ENCODE results near the gene MICOS13. TPM values are rescaled to one million over a fixed set of nuclear protein-coding genes. Genes with fewer than 3 reads are reported as not detected.
A peak's percentile ranks its signal among the peaks of the same experiment; 100 is the strongest.

The MICOS13 gene
- total RNA-seq, 1 donor = 21.0 TPM

DNA sequence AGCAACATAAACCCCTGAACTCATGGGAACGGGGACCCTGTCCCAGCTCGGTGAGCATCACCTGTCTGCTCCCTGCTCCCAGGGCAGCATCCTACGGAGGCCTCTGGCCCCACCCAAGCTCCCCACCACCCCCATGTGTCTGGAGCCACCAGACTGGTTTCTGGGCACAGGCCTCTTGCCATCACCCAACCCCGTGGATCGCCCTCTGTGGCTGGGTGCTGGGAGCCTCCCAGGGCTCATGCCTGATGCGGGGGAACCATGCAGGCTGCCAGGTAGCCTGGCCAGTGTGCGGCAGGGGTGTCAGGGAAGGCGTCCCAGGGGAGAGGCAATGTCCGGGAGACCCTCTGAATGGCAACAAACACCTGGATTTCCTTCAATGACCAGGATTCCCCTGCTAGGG lies 2.7 kb downstream of the MICOS13 start:
- no peaks in the 10 kb centered on the region for H3K27me3 ChIP-seq (ENCODE audit: insufficient read depth, low read length)
- DNase-seq (ENCODE audit: insufficient read length, low spot score, missing footprints) = peak; percentile 68
- no peaks in the 10 kb centered on the region for H3K9me3 ChIP-seq (ENCODE audit: low read depth, low read length)
- no peak overlapping the region for H2AFZ ChIP-seq (ENCODE audit: low read length)
- H3K27ac ChIP-seq (ENCODE audit: low read depth, low read length) = no peak overlapping the region
- TF ChIP-seq, protein P1, sequence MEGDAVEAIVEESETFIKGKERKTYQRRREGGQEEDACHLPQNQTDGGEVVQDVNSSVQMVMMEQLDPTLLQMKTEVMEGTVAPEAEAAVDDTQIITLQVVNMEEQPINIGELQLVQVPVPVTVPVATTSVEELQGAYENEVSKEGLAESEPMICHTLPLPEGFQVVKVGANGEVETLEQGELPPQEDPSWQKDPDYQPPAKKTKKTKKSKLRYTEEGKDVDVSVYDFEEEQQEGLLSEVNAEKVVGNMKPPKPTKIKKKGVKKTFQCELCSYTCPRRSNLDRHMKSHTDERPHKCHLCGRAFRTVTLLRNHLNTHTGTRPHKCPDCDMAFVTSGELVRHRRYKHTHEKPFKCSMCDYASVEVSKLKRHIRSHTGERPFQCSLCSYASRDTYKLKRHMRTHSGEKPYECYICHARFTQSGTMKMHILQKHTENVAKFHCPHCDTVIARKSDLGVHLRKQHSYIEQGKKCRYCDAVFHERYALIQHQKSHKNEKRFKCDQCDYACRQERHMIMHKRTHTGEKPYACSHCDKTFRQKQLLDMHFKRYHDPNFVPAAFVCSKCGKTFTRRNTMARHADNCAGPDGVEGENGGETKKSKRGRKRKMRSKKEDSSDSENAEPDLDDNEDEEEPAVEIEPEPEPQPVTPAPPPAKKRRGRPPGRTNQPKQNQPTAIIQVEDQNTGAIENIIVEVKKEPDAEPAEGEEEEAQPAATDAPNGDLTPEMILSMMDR (IDR thresholded peaks at IDR 0.05; ENCODE audit: extremely low read depth, low read depth, low read length) = no peak
- H3K79me2 ChIP-seq (ENCODE audit: insufficient read depth, low read length) = peaks cover 12% of the 10 kb centered on the region
- no peak overlapping the region for H3K4me3 ChIP-seq (ENCODE audit: insufficient read depth, low read length)
- no peak overlapping the region for H3K4me2 ChIP-seq (ENCODE audit: insufficient read depth, low read length)
- no peaks in the 10 kb centered on the region for H3K36me3 ChIP-seq (ENCODE audit: insufficient read depth, low read length)
- peaks cover 12% of the 10 kb centered on the region for H3K4me1 ChIP-seq (ENCODE audit: insufficient read depth, low read length)
- no peaks in the 10 kb centered on the region for H4K20me1 ChIP-seq (ENCODE audit: insufficient read depth, low read length)

DNA sequence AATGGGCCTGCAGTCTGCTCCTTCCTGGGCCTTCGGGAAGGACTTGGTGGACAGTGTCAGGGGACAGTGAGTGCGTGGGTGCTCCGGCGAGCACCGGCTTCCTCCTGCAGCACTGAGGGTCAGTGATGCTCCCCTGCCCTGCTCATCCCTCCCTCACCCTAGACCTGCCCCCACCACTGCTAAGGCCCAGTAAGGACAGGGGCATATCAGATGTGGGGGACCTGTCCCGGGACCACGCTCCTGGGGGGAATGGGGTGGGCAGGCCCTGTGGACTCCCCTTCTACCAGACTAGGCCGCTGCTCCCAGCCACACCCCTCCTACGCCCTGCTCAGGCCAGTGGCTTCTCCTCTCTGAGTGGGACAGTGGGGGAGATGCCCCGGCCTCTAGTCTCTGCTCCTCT lies 3.2 kb downstream of the MICOS13 start:
- Histone ChIP-seq H3K79me2 (ENCODE audit: insufficient read depth, low read length) (peaks cover 12% of the 10 kb centered on the region), H3K9me3 (ENCODE audit: low read depth, low read length) (no peaks in the 10 kb centered on the region), H3K27me3 (ENCODE audit: insufficient read depth, low read length) (no peaks in the 10 kb centered on the region), H2AFZ (ENCODE audit: low read length) (no peak overlapping the region), H3K4me2 (ENCODE audit: insufficient read depth, low read length) (no peak overlapping the region), H3K4me3 (ENCODE audit: insufficient read depth, low read length) (no peak overlapping the region), H4K20me1 (ENCODE audit: insufficient read depth, low read length) (no peaks in the 10 kb centered on the region), H3K27ac (ENCODE audit: low read depth, low read length) (no peak overlapping the region), H3K36me3 (ENCODE audit: insufficient read depth, low read length) (no peaks in the 10 kb centered on the region), H3K4me1 (ENCODE audit: insufficient read depth, low read length) (peaks cover 12% of the 10 kb centered on the region)
- DNase-seq (ENCODE audit: insufficient read length, low spot score, missing footprints) = peak; percentile 39
- TF ChIP-seq, protein P1 (IDR thresholded peaks at IDR 0.05; ENCODE audit: extremely low read depth, low read depth, low read length) = no peak

DNA sequence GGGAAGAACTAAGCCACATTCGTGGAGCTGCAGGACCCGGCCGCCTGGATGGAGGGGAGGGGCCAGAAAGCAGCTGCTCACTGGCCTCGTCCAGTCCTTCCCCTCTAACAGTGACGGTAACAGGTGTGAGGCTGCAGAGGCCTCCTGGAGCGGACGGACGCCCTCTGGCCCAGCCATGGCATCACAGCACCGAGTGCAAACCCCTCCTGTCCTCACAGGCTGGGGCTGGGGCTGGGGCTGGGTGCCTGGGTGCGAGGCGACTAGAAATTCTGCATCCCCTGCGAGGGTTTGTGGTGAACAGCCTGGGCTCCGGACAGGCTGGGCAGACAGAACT lies 3.6 kb downstream of the MICOS13 start:
- H4K20me1 ChIP-seq (ENCODE audit: insufficient read depth, low read length) = no peaks in the 10 kb centered on the region
- H3K36me3 ChIP-seq (ENCODE audit: insufficient read depth, low read length) = no peaks in the 10 kb centered on the region
- H2AFZ ChIP-seq (ENCODE audit: low read length) = no peak overlapping the region
- H3K9me3 ChIP-seq (ENCODE audit: low read depth, low read length) = no peaks in the 10 kb centered on the region
- H3K4me1 ChIP-seq (ENCODE audit: insufficient read depth, low read length) = peaks cover 12% of the 10 kb centered on the region
- DNase-seq (ENCODE audit: insufficient read length, low spot score, missing footprints) = no peak
- TF ChIP-seq, protein P1 (IDR thresholded peaks at IDR 0.05; ENCODE audit: extremely low read depth, low read depth, low read length) = no peak
- H3K4me2 ChIP-seq (ENCODE audit: insufficient read depth, low read length) = no peak overlapping the region
- H3K27me3 ChIP-seq (ENCODE audit: insufficient read depth, low read length) = no peaks in the 10 kb centered on the region
- H3K79me2 ChIP-seq (ENCODE audit: insufficient read depth, low read length) = peaks cover 12% of the 10 kb centered on the region
- H3K4me3 ChIP-seq (ENCODE audit: insufficient read depth, low read length) = no peak overlapping the region
- no peak overlapping the region for H3K27ac ChIP-seq (ENCODE audit: low read depth, low read length)

DNA sequence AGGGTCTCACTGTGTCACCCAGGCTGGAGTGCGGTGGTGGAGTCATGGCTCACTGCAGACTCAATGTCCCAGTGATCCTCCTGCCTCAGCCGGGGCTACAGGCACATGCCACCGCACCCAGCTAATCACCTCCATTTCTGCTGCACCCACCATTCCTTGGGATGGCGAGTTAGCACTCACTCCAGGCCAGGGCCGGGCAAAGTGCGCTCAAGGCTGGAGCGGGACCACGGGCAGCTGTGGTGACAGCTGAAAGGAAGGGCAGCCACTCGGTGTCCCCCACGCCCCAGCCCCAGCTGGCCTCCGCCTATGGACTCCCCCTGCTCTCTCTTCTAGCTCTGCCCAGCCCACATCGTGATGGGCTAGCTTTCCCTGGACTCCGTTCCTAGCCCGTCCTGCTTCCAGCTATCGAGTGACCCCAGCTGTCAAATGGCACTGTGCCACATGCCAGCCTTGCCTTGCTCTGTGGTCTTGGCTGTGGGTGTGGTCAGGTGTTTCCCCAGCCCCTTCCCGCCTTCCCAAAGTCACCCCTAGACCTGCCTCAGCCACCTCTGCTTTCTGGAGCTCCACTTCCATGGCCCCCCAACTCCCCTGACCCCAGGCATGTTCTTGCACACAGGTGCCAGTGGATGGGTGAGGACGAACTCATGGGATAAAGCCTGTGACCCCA lies 4.1 kb downstream of the MICOS13 start:
- TF ChIP-seq, protein P1 (IDR thresholded peaks at IDR 0.05; ENCODE audit: extremely low read depth, low read depth, low read length) = no peak

More for the DNA sequence above, 4.1 kb downstream of the MICOS13 start:
- H3K27ac ChIP-seq (ENCODE audit: low read depth, low read length) = no peak overlapping the region
- H3K9me3 ChIP-seq (ENCODE audit: low read depth, low read length) = no peaks in the 10 kb centered on the region
- no peak overlapping the region for H3K4me2 ChIP-seq (ENCODE audit: insufficient read depth, low read length)
- no peak overlapping the region for H2AFZ ChIP-seq (ENCODE audit: low read length)
- no peaks in the 10 kb centered on the region for H3K27me3 ChIP-seq (ENCODE audit: insufficient read depth, low read length)
- H4K20me1 ChIP-seq (ENCODE audit: insufficient read depth, low read length) = no peaks in the 10 kb centered on the region
- DNase-seq (ENCODE audit: insufficient read length, low spot score, missing footprints) = peak; percentile 52
- H3K36me3 ChIP-seq (ENCODE audit: insufficient read depth, low read length) = no peaks in the 10 kb centered on the region
- H3K79me2 ChIP-seq (ENCODE audit: insufficient read depth, low read length) = peaks cover 12% of the 10 kb centered on the region
- no peak overlapping the region for H3K4me3 ChIP-seq (ENCODE audit: insufficient read depth, low read length)
- peaks cover 10% of the 10 kb centered on the region for H3K4me1 ChIP-seq (ENCODE audit: insufficient read depth, low read length)

Data from osteoblast (primary cell).